ENCODE measurements around the gene CDH23. TPM values are rescaled to one million over a fixed set of nuclear protein-coding genes. Genes with fewer than 3 reads are reported as not detected.

The CDH23 gene
- total RNA-seq, 1 experiment from 2014 or later = 0.07 TPM

- CTCF ChIA-PET = no interaction called here
Observed at GRCh38 chr10:71795248-71795647, 398.5 kb downstream of the CDH23 start.

GRCh38 chr10:71796749-71797405 lies 400.2 kb downstream of the CDH23 start:
- intact Hi-C loops (cut with micrococcal nuclease; ENCODE audit: unreplicated experiment) = no loop called here
- no peak overlapping the region for H3K4me3 Mint-ChIP-seq (ENCODE audit: low read depth, unreplicated experiment)
- no peak for TF ChIP-seq CTCF (IDR thresholded peaks at IDR 0.05; ENCODE audit: unreplicated experiment)

More at GRCh38 chr10:71795248-71795647, 398.5 kb downstream of the CDH23 start:
- no peaks in the 10 kb centered on the region for H3K4me1 Mint-ChIP-seq (ENCODE audit: low read depth, unreplicated experiment)
- TF ChIP-seq CTCF (IDR thresholded peaks at IDR 0.05; ENCODE audit: unreplicated experiment) = no peak
- no peaks in the 10 kb centered on the region for H3K36me3 Mint-ChIP-seq (ENCODE audit: insufficient read depth, unreplicated experiment)
- DNase-seq = peak; percentile 49
- no peaks in the 10 kb centered on the region for H3K9me3 Mint-ChIP-seq (ENCODE audit: low read depth, unreplicated experiment)
- BruUV-seq (replicated peaks) = no TSS peak
- intact Hi-C loops (cut with micrococcal nuclease; ENCODE audit: unreplicated experiment) = no loop called here
- peaks cover 59% of the 10 kb centered on the region for H3K27me3 Mint-ChIP-seq (ENCODE audit: unreplicated experiment)
- H3K27ac Mint-ChIP-seq (ENCODE audit: unreplicated experiment) = no peak overlapping the region
- no peak overlapping the region for H3K4me3 Mint-ChIP-seq (ENCODE audit: low read depth, unreplicated experiment)

GRCh38 chr10:71797533-71798307 lies 401.0 kb downstream of the CDH23 start:
- peaks cover 44% of the 10 kb centered on the region for H3K27me3 Mint-ChIP-seq (ENCODE audit: unreplicated experiment)
- CTCF ChIA-PET = no interaction called here
- intact Hi-C loops (cut with micrococcal nuclease; ENCODE audit: unreplicated experiment) = no loop called here

More at GRCh38 chr10:71796749-71797405, 400.2 kb downstream of the CDH23 start:
- Mint-ChIP-seq H3K27me3 (ENCODE audit: unreplicated experiment) (peaks cover 44% of the 10 kb centered on the region), H3K4me1 (ENCODE audit: low read depth, unreplicated experiment) (no peaks in the 10 kb centered on the region), H3K27ac (ENCODE audit: unreplicated experiment) (no peak overlapping the region), H3K9me3 (ENCODE audit: low read depth, unreplicated experiment) (no peaks in the 10 kb centered on the region), H3K36me3 (ENCODE audit: insufficient read depth, unreplicated experiment) (no peaks in the 10 kb centered on the region)
- CTCF ChIA-PET = no interaction called here
- BruUV-seq (replicated peaks) = no TSS peak
- DNase-seq = no peak

GRCh38 chr10:71798308-71798624 lies 401.5 kb downstream of the CDH23 start:
- Mint-ChIP-seq H3K27me3 (ENCODE audit: unreplicated experiment) (peaks cover 41% of the 10 kb centered on the region), H3K4me3 (ENCODE audit: low read depth, unreplicated experiment) (no peak overlapping the region), H3K36me3 (ENCODE audit: insufficient read depth, unreplicated experiment) (no peaks in the 10 kb centered on the region), H3K4me1 (ENCODE audit: low read depth, unreplicated experiment) (no peaks in the 10 kb centered on the region), H3K27ac (ENCODE audit: unreplicated experiment) (no peak overlapping the region), H3K9me3 (ENCODE audit: low read depth, unreplicated experiment) (no peaks in the 10 kb centered on the region)
- intact Hi-C loops (cut with micrococcal nuclease; ENCODE audit: unreplicated experiment) = no loop called here
- CTCF ChIA-PET = no interaction called here
- no peak for DNase-seq
- BruUV-seq (replicated peaks) = no TSS peak
- TF ChIP-seq CTCF (IDR thresholded peaks at IDR 0.05; ENCODE audit: unreplicated experiment) = no peak

More at GRCh38 chr10:71797533-71798307, 401.0 kb downstream of the CDH23 start:
- BruUV-seq (replicated peaks) = no TSS peak
- Mint-ChIP-seq H3K4me1 (ENCODE audit: low read depth, unreplicated experiment) (no peaks in the 10 kb centered on the region), H3K9me3 (ENCODE audit: low read depth, unreplicated experiment) (no peaks in the 10 kb centered on the region), H3K36me3 (ENCODE audit: insufficient read depth, unreplicated experiment) (no peaks in the 10 kb centered on the region), H3K27ac (ENCODE audit: unreplicated experiment) (no peak overlapping the region), H3K4me3 (ENCODE audit: low read depth, unreplicated experiment) (no peak overlapping the region)
- no peak for TF ChIP-seq CTCF (IDR thresholded peaks at IDR 0.05; ENCODE audit: unreplicated experiment)
- no peak for DNase-seq
